Panc1 (cell line): ENCODE results near the gene CACNG7. TPM values are rescaled to one million over a fixed set of nuclear protein-coding genes. Genes with fewer than 3 reads are reported as not detected.

ENCODE experiments used
- ATAC-seq: fragments of 200-7000 bp; cut with Tn5 transposase; 2 replicates; pipeline ENCODE4 v1.9.1; 2020; ENCODE audit warnings: mild to moderate bottlenecking, moderate library complexity
- BruUV-seq: library from RNA; stranded (reverse); fragments of 400-500 nt; replicated peaks from 2 replicates; lab custom pipeline; 2021; lab: Mats Ljungman, UMichigan
- CTCF ChIA-PET: fragments of 300-600 bp; sonication (Branson Sonifier 250); formaldehyde crosslinking; loops from one replicate; lab custom pipeline; 2022; ENCODE audit warnings: antibody characterized with exemption; lab: Charles Lee
- POLR2A ChIA-PET: fragments of 300-600 bp; sonication (Branson Sonifier 250); formaldehyde crosslinking; loops from one replicate; lab custom pipeline; 2022; ENCODE audit warnings: antibody characterized with exemption; lab: Charles Lee
- DNase-seq: peaks from one replicate; pipeline ENCODE4 v3.0.0-alpha.2; 2010; ENCODE audit warnings: low read depth, low spot score
- H3K27ac ChIP-seq: 2 replicates; pipeline ENCODE4 v1.5.1; 2011; ENCODE audit warnings: mild to moderate bottlenecking, low read length, inconsistent platforms
- H3K27me3 ChIP-seq: fragments of 200-500 bp; sonication (Bioruptor generic); 2 replicates; pipeline ENCODE4 v1.6.0; 2014; ENCODE audit warnings: low read length, inconsistent platforms; ENCODE audit not compliant: control insufficient read depth, insufficient read depth
- H3K36me3 ChIP-seq: fragments of 200-500 bp; sonication (Bioruptor generic); 2 replicates; pipeline ENCODE4 v1.5.1; 2014; ENCODE audit warnings: inconsistent platforms, mild to moderate bottlenecking, low read length, moderate library complexity; ENCODE audit not compliant: control insufficient read depth, insufficient read depth
- H3K4me1 ChIP-seq: 2 replicates; pipeline ENCODE4 v1.5.1; 2011; ENCODE audit warnings: inconsistent platforms, mild to moderate bottlenecking, low read length, moderate library complexity; ENCODE audit not compliant: control insufficient read depth, insufficient read depth
- H3K4me3 ChIP-seq, 2 experiments: 2 replicates each; pipeline ENCODE4 v1.5.1; 2011 to 2012; ENCODE audit warnings: low read depth in 2 of 2, low read length in 2 of 2, mild to moderate bottlenecking in 2 of 2, inconsistent platforms in 1 of 2, moderate library complexity in 1 of 2
- H3K9me3 ChIP-seq: fragments of 200-500 bp; sonication (Bioruptor generic); 2 replicates; pipeline ENCODE4 v1.5.1; 2014; ENCODE audit warnings: low read depth, mild to moderate bottlenecking, inconsistent platforms, low read length, moderate library complexity; ENCODE audit not compliant: control insufficient read depth, insufficient read depth
- POLR2AphosphoS5 ChIP-seq: IDR thresholded peaks from 2 replicates; pipeline ENCODE4 v1.6.1; 2012; ENCODE audit warnings: mild to moderate bottlenecking, low read depth, low read length, moderate library complexity
- SIN3A ChIP-seq: IDR thresholded peaks from 2 replicates; pipeline ENCODE4 v1.6.1; 2012; ENCODE audit warnings: low read depth, mild to moderate bottlenecking, low read length, moderate library complexity, borderline replicate concordance; ENCODE audit not compliant: insufficient read depth
- TCF7L2 ChIP-seq: IDR thresholded peaks from 2 replicates; pipeline ENCODE4 v1.6.1; 2011; ENCODE audit warnings: mild to moderate bottlenecking, low read depth, low read length, inconsistent platforms
- in situ Hi-C: cut with HindIII; loops from 2 replicates; pipeline ENCODE4 v1.10.0; 2016; ENCODE audit warnings: low sequenced_read_pairs, low pct_unique_long_range_greater_than_20kb
- intact Hi-C: fragments of 100-400 bp; cut with micrococcal nuclease; formaldehyde crosslinking; loops from one replicate; pipeline ENCODE4 v1.10.0; 2022; ENCODE audit not compliant: unreplicated experiment
- total RNA-seq: library from RNA; stranded (reverse); gene quantifications from one replicate; pipeline ENCODE4 v1.2.1, GENCODE V29; 2021; ENCODE audit not compliant: unreplicated experiment
- TF ChIP-seq, protein P1 (sequence below), 2 experiments: IDR thresholded peaks; 2 replicates each; pipeline ENCODE4 v1.6.1; 2011 to 2012; ENCODE audit warnings: low read depth in 2 of 2, control low read depth in 1 of 2, low read length in 1 of 2, mild to moderate bottlenecking in 1 of 2, moderate library complexity in 1 of 2; ENCODE audit not compliant: insufficient read depth in 1 of 2
- TF ChIP-seq, protein P2 (sequence below): fragments of 450-650 bp; IDR thresholded peaks from 2 replicates; pipeline ENCODE4 v1.5.1; 2017; ENCODE audit warnings: mild to moderate bottlenecking

The CACNG7 gene
- total RNA-seq, 1 experiment from 2014 or later, result 7.7 TPM

DNA sequence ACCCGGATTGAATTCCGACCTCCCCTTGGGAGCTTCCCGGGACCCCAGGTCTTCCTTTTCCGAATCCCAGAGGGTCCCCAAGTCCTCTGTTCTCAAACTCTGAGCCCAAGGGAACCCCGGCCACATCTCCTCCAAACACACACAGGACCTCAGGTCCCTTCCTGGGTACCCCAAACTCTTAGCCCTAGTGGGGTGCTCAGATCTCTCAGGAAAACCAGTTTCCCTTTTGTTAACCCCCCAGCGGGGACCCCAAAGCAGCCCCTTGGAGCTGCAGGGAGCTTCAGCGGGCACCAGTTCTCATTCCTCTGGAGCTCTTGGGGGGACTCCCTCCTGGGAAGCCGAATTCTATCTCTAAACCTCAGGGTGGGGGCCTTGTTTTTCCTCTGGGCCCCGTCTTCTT is 83.1 kb downstream of the CACNG7 start:
- ATAC-seq (no peak), DNase-seq (no peak)
- BruUV-seq, result no TSS peak
- CTCF ChIA-PET, result no interaction called here
- no peaks in the 10 kb centered on the region for H3K9me3 ChIP-seq
- peak overlapping the region; percentile 94 for H3K27ac ChIP-seq
- H3K4me1 ChIP-seq, result peaks cover 59% of the 10 kb centered on the region
- POLR2A ChIA-PET, result no interaction called here
- peak overlapping the region in 1 of 2 experiments; percentile 47; a peak in 2 of 4 replicates for H3K4me3 ChIP-seq
- H3K36me3 ChIP-seq, result no peaks in the 10 kb centered on the region
- H3K27me3 ChIP-seq, result no peaks in the 10 kb centered on the region
- intact Hi-C loops (no loop called here), in situ Hi-C loops (no loop called here)
- TF ChIP-seq, protein P1, sequence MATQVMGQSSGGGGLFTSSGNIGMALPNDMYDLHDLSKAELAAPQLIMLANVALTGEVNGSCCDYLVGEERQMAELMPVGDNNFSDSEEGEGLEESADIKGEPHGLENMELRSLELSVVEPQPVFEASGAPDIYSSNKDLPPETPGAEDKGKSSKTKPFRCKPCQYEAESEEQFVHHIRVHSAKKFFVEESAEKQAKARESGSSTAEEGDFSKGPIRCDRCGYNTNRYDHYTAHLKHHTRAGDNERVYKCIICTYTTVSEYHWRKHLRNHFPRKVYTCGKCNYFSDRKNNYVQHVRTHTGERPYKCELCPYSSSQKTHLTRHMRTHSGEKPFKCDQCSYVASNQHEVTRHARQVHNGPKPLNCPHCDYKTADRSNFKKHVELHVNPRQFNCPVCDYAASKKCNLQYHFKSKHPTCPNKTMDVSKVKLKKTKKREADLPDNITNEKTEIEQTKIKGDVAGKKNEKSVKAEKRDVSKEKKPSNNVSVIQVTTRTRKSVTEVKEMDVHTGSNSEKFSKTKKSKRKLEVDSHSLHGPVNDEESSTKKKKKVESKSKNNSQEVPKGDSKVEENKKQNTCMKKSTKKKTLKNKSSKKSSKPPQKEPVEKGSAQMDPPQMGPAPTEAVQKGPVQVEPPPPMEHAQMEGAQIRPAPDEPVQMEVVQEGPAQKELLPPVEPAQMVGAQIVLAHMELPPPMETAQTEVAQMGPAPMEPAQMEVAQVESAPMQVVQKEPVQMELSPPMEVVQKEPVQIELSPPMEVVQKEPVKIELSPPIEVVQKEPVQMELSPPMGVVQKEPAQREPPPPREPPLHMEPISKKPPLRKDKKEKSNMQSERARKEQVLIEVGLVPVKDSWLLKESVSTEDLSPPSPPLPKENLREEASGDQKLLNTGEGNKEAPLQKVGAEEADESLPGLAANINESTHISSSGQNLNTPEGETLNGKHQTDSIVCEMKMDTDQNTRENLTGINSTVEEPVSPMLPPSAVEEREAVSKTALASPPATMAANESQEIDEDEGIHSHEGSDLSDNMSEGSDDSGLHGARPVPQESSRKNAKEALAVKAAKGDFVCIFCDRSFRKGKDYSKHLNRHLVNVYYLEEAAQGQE (IDR thresholded peaks at IDR 0.05; ENCODE audit: insufficient read depth in 1 of 2, low read depth in 2 of 2, low read length in 1 of 2), result no peak
- TF ChIP-seq TCF7L2, result no peak
- TF ChIP-seq SIN3A, result no peak
- TF ChIP-seq, protein P2, sequence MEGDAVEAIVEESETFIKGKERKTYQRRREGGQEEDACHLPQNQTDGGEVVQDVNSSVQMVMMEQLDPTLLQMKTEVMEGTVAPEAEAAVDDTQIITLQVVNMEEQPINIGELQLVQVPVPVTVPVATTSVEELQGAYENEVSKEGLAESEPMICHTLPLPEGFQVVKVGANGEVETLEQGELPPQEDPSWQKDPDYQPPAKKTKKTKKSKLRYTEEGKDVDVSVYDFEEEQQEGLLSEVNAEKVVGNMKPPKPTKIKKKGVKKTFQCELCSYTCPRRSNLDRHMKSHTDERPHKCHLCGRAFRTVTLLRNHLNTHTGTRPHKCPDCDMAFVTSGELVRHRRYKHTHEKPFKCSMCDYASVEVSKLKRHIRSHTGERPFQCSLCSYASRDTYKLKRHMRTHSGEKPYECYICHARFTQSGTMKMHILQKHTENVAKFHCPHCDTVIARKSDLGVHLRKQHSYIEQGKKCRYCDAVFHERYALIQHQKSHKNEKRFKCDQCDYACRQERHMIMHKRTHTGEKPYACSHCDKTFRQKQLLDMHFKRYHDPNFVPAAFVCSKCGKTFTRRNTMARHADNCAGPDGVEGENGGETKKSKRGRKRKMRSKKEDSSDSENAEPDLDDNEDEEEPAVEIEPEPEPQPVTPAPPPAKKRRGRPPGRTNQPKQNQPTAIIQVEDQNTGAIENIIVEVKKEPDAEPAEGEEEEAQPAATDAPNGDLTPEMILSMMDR, result no peak

DNA sequence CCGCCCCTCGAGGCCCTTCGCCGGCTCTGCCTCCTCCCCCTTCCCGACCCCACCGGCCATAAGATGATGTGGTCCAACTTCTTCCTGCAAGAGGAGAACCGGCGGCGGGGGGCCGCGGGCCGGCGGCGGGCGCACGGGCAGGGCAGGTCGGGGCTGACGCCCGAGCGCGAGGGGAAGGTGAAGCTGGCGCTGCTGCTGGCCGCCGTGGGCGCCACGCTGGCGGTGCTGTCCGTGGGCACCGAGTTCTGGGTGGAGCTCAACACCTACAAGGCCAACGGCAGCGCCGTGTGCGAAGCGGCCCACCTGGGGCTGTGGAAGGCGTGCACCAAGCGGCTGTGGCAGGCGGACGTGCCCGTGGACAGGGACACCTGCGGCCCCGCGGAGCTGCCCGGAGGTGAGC is 83.7 kb downstream of the CACNG7 start:
- DNase-seq (no peak), ATAC-seq (no peak)
- BruUV-seq, result no TSS peak
- Histone ChIP-seq H3K27ac (peak overlapping the region; percentile 94), H3K9me3 (no peaks in the 10 kb centered on the region), H3K4me3 (no peak overlapping the region), H3K4me1 (peaks cover 56% of the 10 kb centered on the region), H3K27me3 (no peaks in the 10 kb centered on the region), H3K36me3 (no peaks in the 10 kb centered on the region)
- intact Hi-C loops, result no loop called here
- no peak for TF ChIP-seq SIN3A
- no peak for TF ChIP-seq TCF7L2
- ChIA-PET CTCF (no interaction called here), POLR2A (interaction anchor here (1.7 kb wide), 1 partner anchor 10 kb away, joined by 6 read pairs; no protein-coding TSS in a partner anchor)
- in situ Hi-C loops, result no loop called here

DNA sequence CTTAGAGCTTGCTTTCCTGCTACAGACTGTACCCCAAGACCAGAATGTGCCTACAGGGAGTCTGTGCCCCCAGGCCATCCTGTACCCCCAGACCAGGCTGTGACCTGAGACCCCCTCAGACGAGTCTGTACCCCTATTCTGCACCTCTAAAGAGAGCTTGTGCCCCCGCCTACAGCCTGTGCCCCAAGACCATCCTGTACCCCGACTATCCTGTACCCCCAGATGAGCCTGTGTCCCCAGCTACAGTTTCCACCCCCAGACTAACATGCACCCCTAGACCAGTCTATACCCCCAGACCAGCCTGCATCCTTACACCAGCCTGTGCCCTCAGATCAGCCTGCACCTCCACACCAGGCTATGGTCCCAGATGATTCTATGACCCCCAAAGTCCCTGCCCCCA is 84.4 kb downstream of the CACNG7 start:
- intact Hi-C loops, result no loop called here
- TF ChIP-seq, protein P1 (IDR thresholded peaks at IDR 0.05; ENCODE audit: insufficient read depth in 1 of 2, low read depth in 2 of 2, low read length in 1 of 2), result no peak
- no peak for TF ChIP-seq POLR2AphosphoS5
- TF ChIP-seq SIN3A, result no peak
- TF ChIP-seq TCF7L2, result no peak
- TF ChIP-seq, protein P2, result no peak
- CTCF ChIA-PET, result interaction anchor here (0.6 kb wide), 1 partner anchor 174 kb away, joined by 4 read pairs; no protein-coding TSS in a partner anchor
- Histone ChIP-seq H3K36me3 (no peaks in the 10 kb centered on the region), H3K4me3 (no peak overlapping the region), H3K27ac (peak overlapping the region; percentile 94), H3K4me1 (peaks cover 49% of the 10 kb centered on the region), H3K9me3 (no peaks in the 10 kb centered on the region), H3K27me3 (no peaks in the 10 kb centered on the region)
- POLR2A ChIA-PET, result interaction anchor here (1.1 to 1.7 kb wide), 2 partner anchors 9 to 33 kb away, joined by 6 to 12 read pairs; no protein-coding TSS in a partner anchor
- in situ Hi-C loops, result no loop called here
- DNase-seq, result no peak
- no peak for ATAC-seq
- BruUV-seq, result no TSS peak
